Left ventricle myocardium inferior (tissue), 1 donor: ENCODE data around the gene PIK3CB. TPM values are rescaled to one million over a fixed set of nuclear protein-coding genes. Genes with fewer than 3 reads are reported as not detected.
"Not testable (repeated sequence)": the region's sequence is repeated elsewhere in the genome, so short reads cannot be mapped to it uniquely, and the experiment has no call there.

Source experiments
- DNase-seq: peaks from one replicate; pipeline ENCODE4 v3.0.0-alpha.2; 2020
- H3K27ac ChIP-seq: fragments of 200-600 bp; replicated peaks from 2 replicates; pipeline ENCODE4 v1.8.0; 2021
- H3K27me3 ChIP-seq: fragments of 200-600 bp; 2 replicates; pipeline ENCODE4 v1.8.0; 2021; ENCODE audit warnings: low read depth
- H3K36me3 ChIP-seq: fragments of 200-600 bp; 2 replicates; pipeline ENCODE4 v1.8.0; 2021
- H3K4me1 ChIP-seq: fragments of 200-600 bp; 2 replicates; pipeline ENCODE4 v1.8.0; 2021
- H3K4me3 ChIP-seq: fragments of 200-600 bp; 2 replicates; pipeline ENCODE4 v1.8.0; 2021; ENCODE audit warnings: mild to moderate bottlenecking, moderate library complexity
- H3K9me3 ChIP-seq: fragments of 200-600 bp; replicated peaks from 2 replicates; pipeline ENCODE4 v1.8.0; 2021
- CTCF ChIP-seq: fragments of 200-600 bp; IDR thresholded peaks from 2 replicates; pipeline ENCODE4 v1.8.0; 2021; ENCODE audit warnings: antibody characterized with exemption, mild to moderate bottlenecking, borderline replicate concordance
- intact Hi-C: fragments of 100-400 bp; cut with micrococcal nuclease; formaldehyde crosslinking; loops from one replicate; pipeline ENCODE4 v1.11.0; 2022
- total RNA-seq: library from RNA; stranded (reverse); fragmentation: NEBNext Ultra II Directional; extraction: Animal tissue kit (Norgen Biotek cat#: 25700); gene quantifications from one replicate; pipeline ENCODE4 v1.2.1, GENCODE V29; 2021
- donor health status: DM: no; HTN: yes; CAD: no; lungs with severe emphysema.

The PIK3CB gene
- total RNA-seq, 1 donor from 2014 or later, result 31.5 TPM

- H3K36me3 ChIP-seq, result peaks cover 20% of the 10 kb centered on the region
- TF ChIP-seq CTCF, result no peak
- intact Hi-C loops, result no loop called here
- no peak for DNase-seq
- no peaks in the 10 kb centered on the region for H3K27me3 ChIP-seq
- no peak overlapping the region for H3K4me3 ChIP-seq
- H3K4me1 ChIP-seq, result peaks cover 38% of the 10 kb centered on the region
- peak overlapping the region; percentile 32 for H3K27ac ChIP-seq
- no peaks in the 10 kb centered on the region for H3K9me3 ChIP-seq
Observed at GRCh38 chr3:138797508-138798038, 37.2 kb downstream of the PIK3CB start.

GRCh38 chr3:138796761-138797160 is 38.0 kb downstream of the PIK3CB start:
- no peak overlapping the region for H3K4me3 ChIP-seq
- intact Hi-C loops, result no loop called here
- H3K4me1 ChIP-seq, result peaks cover 38% of the 10 kb centered on the region
- TF ChIP-seq CTCF, result no peak
- DNase-seq, result no peak
- no peaks in the 10 kb centered on the region for H3K9me3 ChIP-seq
- no peak overlapping the region for H3K27ac ChIP-seq
- H3K36me3 ChIP-seq, result peaks cover 25% of the 10 kb centered on the region
- H3K27me3 ChIP-seq, result no peaks in the 10 kb centered on the region

GRCh38 chr3:138786788-138787271 is 47.9 kb downstream of the PIK3CB start:
- peaks cover 26% of the 10 kb centered on the region for H3K4me1 ChIP-seq
- no peak overlapping the region for H3K4me3 ChIP-seq
- H3K9me3 ChIP-seq, result no peaks in the 10 kb centered on the region
- intact Hi-C loops, result no loop called here
- no peak overlapping the region for H3K27ac ChIP-seq
- DNase-seq, result no peak
- H3K36me3 ChIP-seq, result peaks cover 10% of the 10 kb centered on the region
- TF ChIP-seq CTCF, result no peak
- no peaks in the 10 kb centered on the region for H3K27me3 ChIP-seq

- intact Hi-C loops, result no loop called here
- Histone ChIP-seq H3K27me3 (no peaks in the 10 kb centered on the region), H3K27ac (no peak overlapping the region), H3K4me3 (no peak overlapping the region), H3K9me3 (no peaks in the 10 kb centered on the region), H3K36me3 (peaks cover 10% of the 10 kb centered on the region), H3K4me1 (peaks cover 33% of the 10 kb centered on the region)
- no peak for TF ChIP-seq CTCF
- DNase-seq, result no peak
Observed at GRCh38 chr3:138785951-138786350, 48.8 kb downstream of the PIK3CB start.

- H3K27ac ChIP-seq, H3K4me3 ChIP-seq, DNase-seq, H3K27me3 ChIP-seq, H3K9me3 ChIP-seq, H3K36me3 ChIP-seq, intact Hi-C loops: not testable (repeated sequence)
- H3K4me1 ChIP-seq, result peaks cover 33% of the 10 kb centered on the region
Observed at GRCh38 chr3:138785362-138785857, 49.3 kb downstream of the PIK3CB start.

- Histone ChIP-seq H3K4me1 (peaks cover 33% of the 10 kb centered on the region), H3K9me3 (no peaks in the 10 kb centered on the region), H3K27me3 (no peaks in the 10 kb centered on the region), H3K27ac (no peak overlapping the region), H3K36me3 (no peaks in the 10 kb centered on the region), H3K4me3 (no peak overlapping the region)
- TF ChIP-seq CTCF, result no peak
- intact Hi-C loops, result no loop called here
- no peak for DNase-seq
Observed at GRCh38 chr3:138782755-138783154, 52.0 kb downstream of the PIK3CB start.
